NOMO-1 treated with dmso at 0.1 percent for 144 hours (cell line): ENCODE results near the gene WHRN.
A peak's percentile ranks its signal among the peaks of the same experiment; 100 is the strongest.

Source experiments
- DNase-seq: peaks from one replicate; lab custom pipeline; 2025; ENCODE audit not compliant: unreplicated experiment; lab: John Stamatoyannopoulos, UW

Gene WHRN

DNA sequence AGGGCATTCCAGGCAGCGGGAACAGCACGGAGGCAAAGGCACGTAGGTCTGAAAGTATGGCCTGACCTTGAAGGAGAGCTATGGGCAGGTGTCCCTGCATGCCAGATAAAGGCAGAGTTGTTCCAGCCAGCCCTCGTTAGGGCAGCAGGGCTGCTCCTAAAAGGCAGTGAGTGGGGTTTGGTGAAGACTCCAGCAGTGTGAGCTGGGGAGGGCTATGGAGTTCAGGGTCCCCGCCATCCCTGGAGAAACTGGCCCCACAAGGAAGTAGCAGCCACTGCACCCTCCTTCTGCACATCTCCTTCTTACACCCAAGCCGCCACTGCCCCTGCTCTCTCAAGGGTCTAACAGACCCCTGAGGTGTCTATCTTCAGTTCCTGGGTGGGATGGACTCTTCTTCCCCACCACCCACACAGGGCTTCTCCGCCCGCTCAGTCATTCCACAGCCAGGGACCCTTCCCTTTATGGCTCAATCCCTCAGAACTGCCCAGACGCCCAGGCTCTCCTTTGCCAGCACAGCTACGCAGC lies 118.8 kb downstream of the WHRN start:
- no peak for DNase-seq

DNA sequence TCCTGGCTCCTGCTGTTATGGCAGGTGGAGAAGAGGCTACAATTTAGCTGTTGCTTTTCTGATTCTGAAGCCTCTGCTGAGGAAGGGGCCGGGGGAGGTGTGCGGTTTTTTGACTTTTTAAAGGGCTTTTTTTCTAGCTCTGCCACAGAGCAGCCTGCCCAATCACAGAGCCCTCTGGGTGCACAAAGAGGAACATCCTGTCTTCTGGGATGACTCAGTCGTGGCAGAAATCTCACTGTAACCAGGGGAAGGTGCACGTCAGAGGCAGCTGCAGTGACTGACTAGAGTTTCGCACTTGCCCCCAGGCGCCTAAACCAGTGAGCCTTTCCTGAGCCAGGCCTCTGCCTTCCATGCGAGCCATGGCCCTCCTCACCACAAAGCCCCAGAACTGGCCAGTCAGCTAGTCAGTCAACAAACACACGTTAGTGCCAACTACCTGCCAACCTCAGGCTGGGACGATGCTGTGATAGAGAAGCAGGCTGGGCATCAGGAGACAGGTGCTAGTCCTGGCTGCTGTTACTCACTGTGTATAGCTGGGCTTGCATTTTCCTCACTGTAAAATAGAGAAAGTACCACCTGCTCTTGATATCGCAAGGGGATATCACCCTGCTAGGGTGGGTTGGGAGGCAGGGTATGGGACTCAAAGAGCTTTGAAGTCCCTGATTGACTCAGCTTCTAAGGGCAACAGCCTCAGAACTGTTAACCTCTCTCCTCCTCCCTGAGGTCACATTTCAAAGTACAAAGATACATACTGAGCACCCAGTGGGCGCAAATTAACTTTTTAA lies 119.7 kb downstream of the WHRN start:
- DNase-seq, result peak; percentile 94

- DNase-seq, result no peak
Observed at GRCh38 chr9:114384836-114385396, 120.4 kb downstream of the WHRN start.

- no peak for DNase-seq
Observed at GRCh38 chr9:114384341-114384740, 120.9 kb downstream of the WHRN start.

DNA sequence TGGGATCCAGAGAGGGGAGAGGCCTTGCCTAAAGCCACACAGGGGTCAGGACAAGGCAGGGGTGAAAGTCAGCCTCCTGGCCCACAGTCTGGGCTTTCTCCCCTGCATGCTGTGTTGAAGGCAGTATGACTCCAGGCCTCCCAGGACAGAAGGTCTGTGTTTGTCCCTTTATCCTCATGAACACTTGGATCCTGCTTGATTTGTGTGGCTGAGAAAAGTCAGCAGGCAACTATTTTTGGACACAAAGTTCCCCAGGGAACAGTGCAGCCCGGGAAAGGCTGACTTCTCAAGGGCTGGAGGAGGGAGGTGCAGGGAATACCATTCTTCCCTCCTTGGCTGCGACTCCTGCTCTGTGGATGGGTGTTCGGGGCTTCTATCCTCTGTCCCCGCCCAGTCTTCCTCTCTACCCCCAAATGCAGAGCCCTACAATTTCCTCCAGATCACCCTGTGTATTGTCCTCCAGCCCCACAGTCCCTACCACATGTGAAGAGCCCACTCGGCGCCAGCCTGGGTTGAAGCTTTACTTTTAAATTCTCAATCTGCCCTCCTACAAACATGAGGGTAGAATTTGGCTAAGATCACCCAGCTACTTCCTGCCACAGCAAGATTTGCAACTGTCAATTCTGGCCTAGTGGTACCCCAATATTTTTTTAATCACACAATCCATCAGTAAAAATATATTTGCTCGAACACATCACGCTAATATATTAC lies 121.6 kb downstream of the WHRN start:
- DNase-seq, result no peak

GRCh38 chr9:114382699-114383520 lies 122.4 kb downstream of the WHRN start:
- DNase-seq, result no peak

DNA sequence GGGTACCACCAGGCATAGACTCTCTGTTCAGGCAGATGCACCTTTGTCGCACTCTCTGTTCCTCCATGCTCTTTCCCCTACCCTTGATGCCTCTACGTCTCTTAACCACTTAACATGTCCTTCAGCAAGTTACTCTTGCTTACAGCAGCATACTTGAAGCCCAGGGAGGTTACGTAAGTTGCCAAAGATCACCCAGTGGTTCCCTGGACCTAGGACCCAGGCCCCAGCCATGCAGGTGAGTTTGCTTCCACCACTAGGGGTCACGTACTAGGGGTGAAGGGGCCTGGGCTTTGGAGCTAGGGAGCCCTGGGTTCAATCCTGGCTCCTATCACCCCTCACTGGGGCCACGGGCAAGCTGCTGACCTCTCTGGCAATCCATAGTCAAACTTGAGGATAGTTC lies 126.4 kb downstream of the WHRN start:
- DNase-seq, result no peak

DNA sequence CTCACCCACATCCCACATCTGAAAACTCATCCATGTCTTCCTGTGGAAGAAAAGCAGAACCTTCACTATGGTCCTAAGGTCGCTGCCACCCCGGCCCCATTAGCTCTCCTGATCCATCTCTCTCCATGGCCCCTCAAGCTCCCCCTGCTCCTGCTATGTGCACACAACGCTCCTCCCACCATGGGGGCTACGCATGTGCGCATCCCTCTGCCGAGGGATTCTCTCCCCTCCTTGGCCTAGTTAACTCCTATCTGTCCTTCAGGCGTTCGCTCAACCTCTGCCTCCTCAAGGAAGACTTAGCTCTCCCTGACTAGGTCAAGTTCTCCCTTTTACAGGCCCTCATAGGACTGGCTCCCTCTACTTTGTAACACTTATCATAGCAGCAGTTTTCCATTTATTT lies 127.3 kb downstream of the WHRN start:
- no peak for DNase-seq

GRCh38 chr9:114376586-114377445 lies 128.5 kb downstream of the WHRN start:
- no peak for DNase-seq

DNA sequence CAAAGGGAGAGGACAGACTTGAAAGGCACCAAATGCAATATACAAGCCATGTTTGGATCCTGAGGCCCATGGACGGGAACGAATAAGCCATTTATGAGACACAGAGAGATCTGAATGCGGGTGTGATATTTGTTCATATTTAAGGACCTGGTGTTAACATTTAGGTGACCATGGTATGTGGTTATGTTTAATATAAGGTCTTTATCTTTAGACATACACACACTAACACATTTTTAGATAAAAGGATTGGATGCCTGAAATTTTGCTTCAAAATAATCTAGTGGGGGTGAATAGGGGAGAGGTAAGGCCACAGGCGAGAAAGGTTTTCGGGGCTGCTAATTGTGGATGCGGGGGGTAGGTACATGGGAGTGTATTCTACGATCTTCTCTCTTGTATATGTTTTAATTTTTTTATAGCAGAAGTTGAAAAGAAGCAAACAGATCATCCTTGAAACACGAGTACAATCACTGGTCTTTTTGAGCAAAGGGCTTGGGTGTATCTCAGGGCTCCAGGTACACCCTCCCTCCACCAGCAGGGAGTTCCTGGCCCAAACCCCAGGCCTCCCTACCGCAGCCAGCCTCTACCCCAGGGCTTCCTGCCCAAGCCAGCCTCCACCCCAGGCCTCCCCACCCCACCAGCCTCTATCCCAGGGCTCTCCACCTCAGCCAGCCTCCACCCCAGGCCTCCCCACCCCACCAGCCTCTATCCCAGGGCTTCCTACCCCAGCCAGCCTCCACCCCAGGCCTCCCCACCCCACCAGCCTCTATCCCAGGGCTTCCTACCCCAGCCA lies 129.7 kb downstream of the WHRN start:
- DNase-seq, result no peak

DNA sequence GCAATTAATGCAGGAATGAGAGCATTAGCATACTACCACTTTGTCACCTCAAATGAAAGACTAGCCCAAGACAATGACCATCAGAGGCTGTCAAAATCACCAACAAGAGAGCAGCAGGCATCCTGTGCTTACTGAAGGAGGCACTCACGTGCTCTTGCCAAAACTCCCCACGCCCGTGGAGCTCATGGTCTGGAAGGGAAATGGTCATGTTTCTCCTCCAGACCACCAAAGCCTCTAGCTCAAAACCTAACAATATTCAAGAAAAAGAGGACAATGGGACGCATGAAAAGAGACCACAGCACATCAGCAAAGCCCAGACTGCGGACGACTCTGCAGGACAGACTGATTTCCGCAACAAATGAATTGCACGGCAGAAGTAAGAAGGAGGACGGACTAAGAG lies 130.3 kb downstream of the WHRN start:
- DNase-seq, result no peak

DNA sequence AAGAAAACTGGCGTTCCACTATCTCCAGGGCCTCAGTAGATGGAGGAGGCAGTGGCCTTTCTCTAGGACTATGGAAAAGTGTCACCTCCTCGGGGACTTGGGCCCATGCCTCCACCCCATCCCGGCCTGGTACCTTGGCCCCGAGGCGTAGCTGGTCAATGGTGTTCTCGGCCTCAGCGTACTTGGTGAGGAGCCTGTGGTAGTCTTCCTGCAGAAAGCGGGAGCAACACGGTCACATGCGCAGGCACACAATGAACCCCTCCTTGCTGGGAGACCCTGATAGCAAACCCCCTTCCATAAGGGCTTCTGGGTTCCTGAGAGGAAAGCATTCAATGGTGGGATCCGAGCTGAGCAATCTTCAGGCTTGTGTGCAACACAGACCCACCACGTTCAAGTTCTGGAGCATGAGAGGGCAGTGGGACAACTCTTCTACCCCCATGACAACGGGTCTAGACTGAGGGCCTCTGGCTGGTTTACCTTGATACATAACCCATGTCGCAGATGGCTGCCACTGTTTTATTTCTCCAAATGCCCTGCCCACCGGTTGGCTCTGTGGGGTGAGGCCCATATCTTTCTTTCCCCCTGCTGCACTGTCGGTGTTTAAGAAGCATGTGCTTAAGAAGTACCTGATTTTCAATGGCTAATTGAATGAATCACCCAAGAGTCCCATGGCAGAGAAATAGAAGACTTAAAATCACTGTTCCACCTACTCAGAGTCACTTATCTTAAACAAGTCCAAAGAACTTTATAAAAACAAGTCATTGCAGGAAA lies 131.1 kb downstream of the WHRN start:
- no peak for DNase-seq

- peak; percentile 94 for DNase-seq
Observed at GRCh38 chr9:114372921-114373448, 132.3 kb downstream of the WHRN start.

- peak; percentile 30 for DNase-seq
Observed at GRCh38 chr9:114371973-114372917, 133.0 kb downstream of the WHRN start.

DNA sequence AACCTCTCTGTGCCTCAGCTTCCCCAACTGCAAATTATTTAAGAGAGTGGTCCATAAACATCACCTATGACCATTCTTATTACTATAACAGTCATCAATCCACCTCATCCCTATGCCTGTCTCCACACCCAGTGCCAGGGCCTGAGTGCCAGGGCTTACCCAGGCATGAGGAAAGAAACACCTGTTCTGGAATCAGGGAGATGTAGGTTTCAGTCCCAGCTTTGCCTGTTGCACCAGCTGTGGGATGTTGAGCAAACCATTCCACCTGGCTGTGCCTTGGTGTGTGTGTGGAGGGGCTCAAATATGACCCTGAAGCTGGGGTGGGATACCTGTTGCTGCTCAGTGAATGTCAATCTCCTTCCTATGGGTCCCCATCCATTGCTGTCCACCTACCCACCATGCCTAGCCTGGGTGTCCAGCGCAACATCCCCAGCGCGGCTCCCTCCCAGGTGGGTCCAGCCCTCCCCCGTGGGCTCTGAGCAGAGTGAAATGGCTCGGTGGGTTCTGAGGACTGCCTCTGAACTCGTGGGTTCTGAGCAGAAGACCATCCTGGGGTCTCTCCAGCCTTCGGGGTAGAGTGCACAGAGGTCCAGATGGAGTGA lies 133.8 kb downstream of the WHRN start:
- no peak for DNase-seq

GRCh38 chr9:114370968-114371320 lies 134.3 kb downstream of the WHRN start:
- no peak for DNase-seq
